GM19025 (cell line): ENCODE data around the gene F2RL3.
"Not testable (repeated sequence)": the region's sequence is repeated elsewhere in the genome, so short reads cannot be mapped to it uniquely, and the experiment has no call there.

ENCODE experiments used
- ATAC-seq: cut with Tn5 transposase; IDR thresholded peaks from one replicate; pipeline ENCODE4 v1.9.1; 2021; ENCODE audit warnings: mild to moderate bottlenecking, low read depth, moderate library complexity; ENCODE audit not compliant: unreplicated experiment

The F2RL3 gene

GRCh38 chr19:16874250-16874977 lies 14.4 kb upstream of the F2RL3 start:
- no peak for ATAC-seq

GRCh38 chr19:16874978-16875299 lies 13.9 kb upstream of the F2RL3 start:
- ATAC-seq, result not testable (repeated sequence)

GRCh38 chr19:16875584-16876555 lies 12.9 kb upstream of the F2RL3 start:
- no peak for ATAC-seq

DNA sequence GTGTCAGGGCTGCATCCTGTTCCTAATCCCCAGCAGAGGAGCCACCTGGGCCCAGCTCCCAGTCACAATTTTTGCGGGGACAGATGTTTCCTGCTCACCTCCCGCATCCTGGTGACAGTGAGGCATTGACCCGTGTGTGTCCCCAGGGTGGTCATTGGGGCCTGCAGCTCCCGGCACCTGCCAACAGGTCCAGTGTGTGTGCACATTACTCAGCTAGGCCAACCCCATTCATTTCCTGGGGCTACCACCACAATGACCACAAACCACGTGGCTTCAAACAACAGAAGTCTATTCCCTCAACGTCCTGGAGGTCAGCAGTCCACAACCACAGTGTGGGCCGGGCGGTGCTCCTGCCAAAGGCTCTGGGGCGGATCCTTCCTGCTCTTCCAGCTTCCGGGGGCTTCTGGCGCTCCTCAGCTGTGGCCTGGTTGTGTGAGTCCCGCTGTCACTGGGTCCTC lies 11.9 kb upstream of the F2RL3 start:
- no peak for ATAC-seq

DNA sequence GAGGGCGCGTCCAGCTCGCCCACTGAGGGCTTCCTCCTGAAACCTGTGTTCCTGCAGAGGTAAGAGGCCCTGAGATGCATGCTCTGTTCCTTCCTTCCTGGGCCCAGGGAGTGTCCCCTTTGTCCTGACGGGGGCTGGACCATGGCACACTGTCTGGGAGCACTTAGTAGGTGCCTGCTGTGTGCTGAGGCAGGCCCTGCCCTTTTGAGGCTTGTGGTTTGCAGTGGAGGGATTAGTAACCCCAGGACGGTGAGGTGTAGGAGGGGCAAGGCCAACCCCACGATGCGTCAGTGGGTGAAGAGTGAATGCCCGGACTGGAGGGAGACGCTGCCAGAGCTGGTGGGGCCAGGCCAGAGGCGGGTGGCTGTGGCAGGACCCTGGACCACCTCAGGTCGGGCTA lies 11.2 kb upstream of the F2RL3 start:
- ATAC-seq, result no peak

GRCh38 chr19:16878181-16878965 lies 10.4 kb upstream of the F2RL3 start:
- no peak for ATAC-seq

DNA sequence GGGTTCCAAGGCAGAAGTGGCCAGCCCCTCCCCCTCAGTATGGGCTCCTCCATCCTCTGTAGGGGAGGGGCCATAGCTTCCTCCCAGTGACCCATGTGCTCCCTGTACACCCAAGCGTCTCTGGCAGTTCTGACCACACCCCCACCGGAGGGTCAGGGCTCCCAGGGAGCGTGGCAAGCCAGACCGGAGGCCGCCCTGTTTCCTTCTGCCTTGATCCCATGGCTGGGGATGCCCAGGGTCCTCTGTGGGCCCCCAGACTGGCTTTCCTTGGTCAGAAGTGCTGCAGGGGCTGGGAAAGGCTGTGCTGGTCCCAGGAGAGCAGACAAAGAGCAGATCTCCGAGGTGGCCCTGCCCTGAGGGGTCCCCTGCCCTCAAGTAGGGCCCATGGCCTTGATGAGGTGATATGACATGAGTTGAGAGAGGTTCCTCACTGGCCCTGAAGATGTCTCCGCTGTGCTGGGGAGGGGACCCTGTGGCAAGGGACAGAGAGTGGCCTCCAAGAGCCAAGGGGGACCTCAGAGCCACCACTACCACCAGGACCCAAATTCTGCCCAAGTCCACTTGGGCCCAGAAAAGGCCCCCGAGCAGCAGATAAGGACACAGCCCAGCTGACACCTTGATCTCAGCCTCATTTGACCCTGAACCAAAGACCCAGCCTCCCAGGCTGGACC lies 7.8 kb upstream of the F2RL3 start:
- no peak for ATAC-seq

- no peak for ATAC-seq
Observed at GRCh38 chr19:16882146-16882545, 6.7 kb upstream of the F2RL3 start.

GRCh38 chr19:16883522-16883921 lies 5.3 kb upstream of the F2RL3 start:
- no peak for ATAC-seq

DNA sequence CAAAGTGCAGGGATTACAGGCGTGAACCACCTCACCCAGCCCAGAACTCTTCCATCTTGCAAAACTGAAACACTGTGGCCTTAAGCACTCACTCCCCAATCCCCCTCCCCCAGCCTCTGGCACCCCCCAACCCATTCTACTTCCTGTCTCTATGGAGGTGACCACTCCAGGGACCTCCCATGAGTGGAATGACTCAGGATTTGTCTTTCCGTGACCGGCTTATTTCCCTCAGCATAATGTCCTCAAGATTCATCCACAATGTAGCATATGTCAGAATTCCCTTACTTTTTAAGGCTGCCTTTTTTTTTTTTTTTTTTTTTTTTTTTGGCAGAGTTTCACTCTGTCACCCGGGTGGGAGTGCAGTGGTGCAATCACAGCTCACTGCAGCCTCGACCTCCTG lies 3.6 kb upstream of the F2RL3 start:
- no peak for ATAC-seq

GRCh38 chr19:16886305-16886880 lies 2.4 kb upstream of the F2RL3 start:
- no peak for ATAC-seq

DNA sequence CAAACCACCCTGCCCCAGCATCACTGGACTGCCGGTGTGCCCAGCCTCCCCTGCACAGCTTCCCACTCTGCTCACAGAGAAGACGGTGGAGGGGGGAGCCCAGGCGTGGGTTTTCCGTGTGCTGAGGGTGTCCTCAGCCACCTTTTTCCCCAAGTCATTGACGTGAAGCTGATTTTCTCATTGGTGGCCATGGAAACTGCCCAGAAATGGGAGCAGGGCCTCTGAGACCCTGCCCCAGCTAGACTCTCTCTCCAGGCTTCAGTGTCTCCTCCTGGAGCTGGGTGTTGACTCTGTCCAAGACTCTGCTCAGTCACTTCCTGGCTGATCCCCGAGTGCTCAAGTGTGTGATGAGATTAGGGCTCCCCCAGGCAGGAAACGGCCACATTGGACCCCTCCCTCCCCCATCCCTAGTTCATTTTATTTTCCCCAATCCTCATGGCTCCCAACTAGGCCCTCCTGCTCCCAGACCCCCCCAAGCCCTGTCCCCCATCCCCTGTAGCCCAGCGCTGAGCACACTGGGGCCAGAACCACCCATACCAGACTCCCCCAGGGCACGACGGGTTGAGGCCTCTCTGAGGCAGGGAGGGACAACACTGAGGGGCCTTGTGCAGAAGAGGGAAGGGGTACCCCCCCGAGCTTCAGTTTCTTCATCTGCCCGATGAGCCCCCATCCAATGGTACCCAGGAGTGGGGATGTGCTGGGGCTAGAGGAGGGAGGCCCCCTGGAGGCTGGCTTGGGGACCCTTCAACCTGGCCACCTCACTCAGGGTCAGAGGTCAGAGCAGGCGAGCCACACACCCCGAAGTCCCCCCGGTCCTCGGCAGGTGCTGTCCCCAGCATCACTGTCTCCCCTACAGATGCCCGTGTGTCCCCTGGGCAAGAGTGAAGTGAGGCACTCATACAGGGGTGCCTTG lies 1.2 kb upstream of the F2RL3 start:
- no peak for ATAC-seq

GRCh38 chr19:16889366-16889882 lies 625 bp downstream of the F2RL3 start:
- no peak for ATAC-seq

- ATAC-seq, result no peak
Observed at GRCh38 chr19:16889883-16890460, 1.2 kb downstream of the F2RL3 start.

- no peak for ATAC-seq
Observed at GRCh38 chr19:16890461-16891184, 1.8 kb downstream of the F2RL3 start.

GRCh38 chr19:16891696-16892382 lies 3.0 kb downstream of the F2RL3 start:
- no peak for ATAC-seq

DNA sequence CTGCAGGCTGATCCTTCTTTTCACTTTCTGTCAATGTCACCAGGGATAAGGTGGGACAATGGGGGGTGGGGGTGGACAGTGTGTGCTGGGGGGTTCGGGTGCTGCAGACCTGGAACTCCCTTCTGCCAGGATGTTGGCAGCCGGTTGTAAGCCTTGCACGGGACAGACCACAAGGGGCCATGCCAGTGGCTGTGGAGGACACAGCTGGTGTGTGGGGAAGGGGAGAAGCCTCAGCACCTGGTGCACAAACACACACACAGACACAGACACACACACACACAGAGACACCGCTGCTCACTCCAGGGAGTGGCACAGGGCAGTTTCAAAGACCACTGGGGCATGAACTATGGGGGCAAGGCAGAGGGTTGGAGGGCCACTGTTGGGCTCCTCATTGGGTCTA lies 3.6 kb downstream of the F2RL3 start:
- no peak for ATAC-seq
